LNCaP clone FGC (cell line): Measurements from ENCODE around the gene DCLK2.

ENCODE experiments used
- DNase-seq: peaks from one replicate; pipeline ENCODE4 v3.0.0-alpha.2; 2011; ENCODE audit warnings: low read depth
- H3K4me3 ChIP-seq: 2 replicates; pipeline ENCODE4 v1.5.1; 2011; ENCODE audit warnings: mild to moderate bottlenecking, low read depth, low read length, control low read depth
- TF ChIP-seq, protein P1 (sequence below): IDR thresholded peaks from 2 replicates; pipeline ENCODE4 v1.5.1; 2012; ENCODE audit warnings: mild to moderate bottlenecking; ENCODE audit not compliant: control insufficient read depth, insufficient read depth; ENCODE audit errors: extremely low read depth

DCLK2 gene

GRCh38 chr4:150252741-150253140 is 174.5 kb downstream of the DCLK2 start:
- DNase-seq, result no peak
- TF ChIP-seq, protein P1, sequence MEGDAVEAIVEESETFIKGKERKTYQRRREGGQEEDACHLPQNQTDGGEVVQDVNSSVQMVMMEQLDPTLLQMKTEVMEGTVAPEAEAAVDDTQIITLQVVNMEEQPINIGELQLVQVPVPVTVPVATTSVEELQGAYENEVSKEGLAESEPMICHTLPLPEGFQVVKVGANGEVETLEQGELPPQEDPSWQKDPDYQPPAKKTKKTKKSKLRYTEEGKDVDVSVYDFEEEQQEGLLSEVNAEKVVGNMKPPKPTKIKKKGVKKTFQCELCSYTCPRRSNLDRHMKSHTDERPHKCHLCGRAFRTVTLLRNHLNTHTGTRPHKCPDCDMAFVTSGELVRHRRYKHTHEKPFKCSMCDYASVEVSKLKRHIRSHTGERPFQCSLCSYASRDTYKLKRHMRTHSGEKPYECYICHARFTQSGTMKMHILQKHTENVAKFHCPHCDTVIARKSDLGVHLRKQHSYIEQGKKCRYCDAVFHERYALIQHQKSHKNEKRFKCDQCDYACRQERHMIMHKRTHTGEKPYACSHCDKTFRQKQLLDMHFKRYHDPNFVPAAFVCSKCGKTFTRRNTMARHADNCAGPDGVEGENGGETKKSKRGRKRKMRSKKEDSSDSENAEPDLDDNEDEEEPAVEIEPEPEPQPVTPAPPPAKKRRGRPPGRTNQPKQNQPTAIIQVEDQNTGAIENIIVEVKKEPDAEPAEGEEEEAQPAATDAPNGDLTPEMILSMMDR, result no peak
- no peak overlapping the region for H3K4me3 ChIP-seq

- H3K4me3 ChIP-seq, result no peak overlapping the region
- TF ChIP-seq, protein P1, result no peak
- DNase-seq, result no peak
Observed at GRCh38 chr4:150253416-150253815, 175.2 kb downstream of the DCLK2 start.

DNA sequence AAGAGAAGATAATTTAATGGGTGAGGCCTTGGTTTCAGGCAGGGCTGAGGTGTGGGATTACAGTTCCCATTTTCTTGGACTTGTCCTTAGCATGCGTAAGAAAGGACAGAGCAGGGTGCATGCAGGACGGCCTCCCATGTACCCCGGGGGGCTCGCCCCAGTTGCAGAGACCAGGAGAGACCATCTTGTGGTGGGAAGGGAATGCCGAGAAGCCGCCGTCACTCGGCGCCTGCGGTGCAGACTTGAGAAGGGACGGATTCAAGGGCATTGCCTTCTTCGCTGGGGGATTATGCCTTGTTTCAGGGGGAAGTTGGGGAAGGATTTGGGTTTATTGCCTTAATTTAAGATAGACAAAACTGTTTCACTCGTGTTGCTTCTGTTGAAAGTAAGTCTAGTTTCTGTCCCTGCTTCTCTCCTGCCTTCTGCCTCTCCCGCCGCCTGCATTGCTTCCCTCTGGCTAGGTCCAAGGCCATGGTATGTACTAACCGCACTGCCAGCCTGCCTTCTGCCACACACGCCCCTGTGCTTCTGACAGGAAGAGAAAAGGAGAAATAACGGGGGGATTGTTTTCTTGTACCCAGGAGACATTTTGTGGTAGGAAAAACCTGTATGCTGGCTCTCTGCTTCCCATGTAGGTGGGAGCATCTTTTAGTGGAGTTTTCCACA is 175.9 kb downstream of the DCLK2 start:
- DNase-seq, result no peak
- no peak overlapping the region for H3K4me3 ChIP-seq
- TF ChIP-seq, protein P1, result no peak

- H3K4me3 ChIP-seq, result no peak overlapping the region
- DNase-seq, result no peak
- TF ChIP-seq, protein P1, result no peak
Observed at GRCh38 chr4:150255610-150256224, 177.5 kb downstream of the DCLK2 start.

- DNase-seq, result no peak
- no peak overlapping the region for H3K4me3 ChIP-seq
- TF ChIP-seq, protein P1, result no peak
Observed at GRCh38 chr4:150256225-150256620, 178.0 kb downstream of the DCLK2 start.

- no peak overlapping the region for H3K4me3 ChIP-seq
- DNase-seq, result no peak
- TF ChIP-seq, protein P1, result no peak
Observed at GRCh38 chr4:150256841-150257730, 178.8 kb downstream of the DCLK2 start.
